ENCODE measurements around the gene CSMD2. TPM values are rescaled to one million over a fixed set of nuclear protein-coding genes. Genes with fewer than 3 reads are reported as not detected.

The CSMD2 gene
- total RNA-seq, 1 experiment from 2014 or later: 0.22 TPM

DNA sequence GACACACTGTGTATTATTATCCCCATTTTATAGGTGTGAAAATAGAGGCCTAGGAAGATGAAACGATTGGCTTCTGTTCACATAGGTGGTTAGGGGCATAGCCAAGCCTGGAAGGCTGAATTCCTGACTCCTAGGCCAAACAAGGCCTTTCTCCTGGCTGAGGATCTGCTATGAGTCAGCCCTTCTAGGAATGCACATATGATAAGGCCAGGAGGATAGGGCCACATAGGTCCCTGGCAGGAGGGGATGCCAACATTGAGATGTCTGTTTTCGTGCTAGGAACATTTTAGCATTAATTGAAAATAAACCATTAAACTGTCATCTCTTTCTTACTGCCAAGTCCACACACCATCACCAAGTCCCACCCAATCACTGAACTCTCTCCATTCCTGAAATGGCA, 9.2 kb downstream of the CSMD2 start:
- no TSS peak for BruUV-seq (replicated peaks)

More for the DNA sequence above, 9.2 kb downstream of the CSMD2 start:
- ATAC-seq (no peak), DNase-seq (ENCODE audit: low read depth, low spot score) (no peak)
- no peaks in the 10 kb centered on the region for H3K9me3 ChIP-seq (ENCODE audit: control insufficient read depth in 1 of 2, insufficient read depth in 1 of 2, low read depth in 1 of 2, low read length in 2 of 2)
- no peak for TF ChIP-seq SIN3A (IDR thresholded peaks at IDR 0.05; ENCODE audit: low read depth)
- TF ChIP-seq, protein P1, sequence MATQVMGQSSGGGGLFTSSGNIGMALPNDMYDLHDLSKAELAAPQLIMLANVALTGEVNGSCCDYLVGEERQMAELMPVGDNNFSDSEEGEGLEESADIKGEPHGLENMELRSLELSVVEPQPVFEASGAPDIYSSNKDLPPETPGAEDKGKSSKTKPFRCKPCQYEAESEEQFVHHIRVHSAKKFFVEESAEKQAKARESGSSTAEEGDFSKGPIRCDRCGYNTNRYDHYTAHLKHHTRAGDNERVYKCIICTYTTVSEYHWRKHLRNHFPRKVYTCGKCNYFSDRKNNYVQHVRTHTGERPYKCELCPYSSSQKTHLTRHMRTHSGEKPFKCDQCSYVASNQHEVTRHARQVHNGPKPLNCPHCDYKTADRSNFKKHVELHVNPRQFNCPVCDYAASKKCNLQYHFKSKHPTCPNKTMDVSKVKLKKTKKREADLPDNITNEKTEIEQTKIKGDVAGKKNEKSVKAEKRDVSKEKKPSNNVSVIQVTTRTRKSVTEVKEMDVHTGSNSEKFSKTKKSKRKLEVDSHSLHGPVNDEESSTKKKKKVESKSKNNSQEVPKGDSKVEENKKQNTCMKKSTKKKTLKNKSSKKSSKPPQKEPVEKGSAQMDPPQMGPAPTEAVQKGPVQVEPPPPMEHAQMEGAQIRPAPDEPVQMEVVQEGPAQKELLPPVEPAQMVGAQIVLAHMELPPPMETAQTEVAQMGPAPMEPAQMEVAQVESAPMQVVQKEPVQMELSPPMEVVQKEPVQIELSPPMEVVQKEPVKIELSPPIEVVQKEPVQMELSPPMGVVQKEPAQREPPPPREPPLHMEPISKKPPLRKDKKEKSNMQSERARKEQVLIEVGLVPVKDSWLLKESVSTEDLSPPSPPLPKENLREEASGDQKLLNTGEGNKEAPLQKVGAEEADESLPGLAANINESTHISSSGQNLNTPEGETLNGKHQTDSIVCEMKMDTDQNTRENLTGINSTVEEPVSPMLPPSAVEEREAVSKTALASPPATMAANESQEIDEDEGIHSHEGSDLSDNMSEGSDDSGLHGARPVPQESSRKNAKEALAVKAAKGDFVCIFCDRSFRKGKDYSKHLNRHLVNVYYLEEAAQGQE (IDR thresholded peaks at IDR 0.05; ENCODE audit: low read depth): no peak
- TF ChIP-seq ELF1 (IDR thresholded peaks at IDR 0.05; ENCODE audit: borderline replicate concordance, low read depth): no peak
- TF ChIP-seq TCF7L2 (IDR thresholded peaks at IDR 0.05; ENCODE audit: borderline replicate concordance, extremely low read depth, insufficient read depth, insufficient read length): no peak
- TF ChIP-seq POLR2A (IDR thresholded peaks at IDR 0.05; ENCODE audit: borderline replicate concordance, extremely low read depth, insufficient read depth, insufficient read length): no peak
- no peak for TF ChIP-seq MAX (IDR thresholded peaks at IDR 0.05)
- TF ChIP-seq CEBPB (IDR thresholded peaks at IDR 0.05; ENCODE audit: low read depth): no peak
- H3K4me3 ChIP-seq (replicated peaks in 1 of 2; ENCODE audit: low read depth in 1 of 2, low read length in 2 of 2): no peak overlapping the region
- H3K79me2 ChIP-seq (ENCODE audit: insufficient read depth, low read length): no peaks in the 10 kb centered on the region
- intact Hi-C loops (cut with micrococcal nuclease): no loop called here
- no peak overlapping the region for H3K27ac ChIP-seq (ENCODE audit: low read depth, low read length)
- no peaks in the 10 kb centered on the region for H3K4me1 ChIP-seq (ENCODE audit: control insufficient read depth in 1 of 2, insufficient read depth in 2 of 2, low read length in 2 of 2)
- H2AFZ ChIP-seq (ENCODE audit: low read depth, low read length, poor library complexity, severe bottlenecking): no peak overlapping the region
- ChIA-PET POLR2A (no interaction called here), CTCF (no interaction called here), RAD21 (ENCODE audit: low non-redundant PET in 1 of 2, low total read pairs in 2 of 2, uncharacterized antibody in 2 of 2, unreplicated experiment in 2 of 2) (no interaction called here)
- no peak overlapping the region for H3K4me2 ChIP-seq (ENCODE audit: low read length)
- H3K36me3 ChIP-seq (ENCODE audit: control insufficient read depth in 1 of 2, insufficient read depth in 2 of 2, low read length in 2 of 2): no peaks in the 10 kb centered on the region
- H3K9ac ChIP-seq (ENCODE audit: low read length): no peak overlapping the region
- no peaks in the 10 kb centered on the region for H3K9me2 ChIP-seq (ENCODE audit: insufficient read depth)
- peaks cover 30% of the 10 kb centered on the region for H3K27me3 ChIP-seq (ENCODE audit: insufficient read depth, low read length)
- H4K20me1 ChIP-seq (ENCODE audit: insufficient read depth): no peaks in the 10 kb centered on the region
